NAMALWA (cell line): Measurements from ENCODE around the gene SMC5.
"Not testable (repeated sequence)": the region's sequence is repeated elsewhere in the genome, so short reads cannot be mapped to it uniquely, and the experiment has no call there.

Experiments used
- DNase-seq: peaks from one replicate; pipeline ENCODE4 v3.0.0-alpha.2; 2015; ENCODE audit warnings: low spot score

The SMC5 gene

GRCh38 chr9:70258692-70259511 is at the start of gene SMC5:
Gene SMC5 (plus strand): TSS chr9:70258978. CDS start chr9:70259079, 101 bp downstream.
- peak; percentile 93 for DNase-seq

GRCh38 chr9:70217029-70217428 is 41.7 kb upstream of the SMC5 start:
- DNase-seq = no peak

GRCh38 chr9:70218767-70219166 is 40.0 kb upstream of the SMC5 start:
- DNase-seq = no peak

- no peak for DNase-seq
These were observed 38.6 kb upstream of the SMC5 start for GRCh38 chr9:70220216-70220615.

GRCh38 chr9:70222354-70222753 is 36.4 kb upstream of the SMC5 start:
- no peak for DNase-seq

- DNase-seq = no peak
These were observed 30.7 kb upstream of the SMC5 start for GRCh38 chr9:70228118-70228517.

- no peak for DNase-seq
These were observed 30.2 kb upstream of the SMC5 start for GRCh38 chr9:70228611-70229010.

GRCh38 chr9:70229026-70229425 is 29.8 kb upstream of the SMC5 start:
- DNase-seq = no peak

GRCh38 chr9:70229579-70229978 is 29.2 kb upstream of the SMC5 start:
- DNase-seq = peak; percentile 41

- no peak for DNase-seq
These were observed 26.3 kb upstream of the SMC5 start for GRCh38 chr9:70232476-70232875.

GRCh38 chr9:70234208-70234607 is 24.6 kb upstream of the SMC5 start:
- DNase-seq = not testable (repeated sequence)

GRCh38 chr9:70245952-70246351 is 12.8 kb upstream of the SMC5 start:
- DNase-seq = not testable (repeated sequence)

GRCh38 chr9:70250221-70250620 is 8.6 kb upstream of the SMC5 start:
- DNase-seq = no peak

- DNase-seq = no peak
These were observed 3.3 kb upstream of the SMC5 start for GRCh38 chr9:70255486-70255885.

GRCh38 chr9:70256123-70256551 is 2.6 kb upstream of the SMC5 start:
- DNase-seq = no peak

- DNase-seq = no peak
These were observed 1.3 kb upstream of the SMC5 start for GRCh38 chr9:70257502-70257901.

- peak; percentile 38 for DNase-seq
These were observed 637 bp upstream of the SMC5 start for GRCh38 chr9:70257991-70258691.

- no peak for DNase-seq
These were observed 679 bp downstream of the SMC5 start for GRCh38 chr9:70259512-70259802.

GRCh38 chr9:70260007-70260443 is 1.2 kb downstream of the SMC5 start:
- no peak for DNase-seq

GRCh38 chr9:70260606-70261005 is 1.8 kb downstream of the SMC5 start:
- DNase-seq = no peak

GRCh38 chr9:70261131-70261870 is 2.5 kb downstream of the SMC5 start:
- no peak for DNase-seq

GRCh38 chr9:70262366-70262765 is 3.6 kb downstream of the SMC5 start:
- DNase-seq = no peak

GRCh38 chr9:70262948-70263347 is 4.2 kb downstream of the SMC5 start:
- no peak for DNase-seq
